HL-60/S4 treated with retinoic acid at 250 ng/mL for 4 days and 3 days (cell line): Measurements from ENCODE around the gene MTSS2.

Source experiments
- in situ Hi-C: fragments of 300-500 bp; cut with MboI; formaldehyde crosslinking; loops from 2 replicates; pipeline ENCODE4 v1.7.0; 2022; ENCODE audit warnings: low sequenced_read_pairs

Gene MTSS2

GRCh38 chr16:70701036-70701435 is 15.2 kb upstream of the MTSS2 start:
- in situ Hi-C loops: no loop called here

- in situ Hi-C loops: no loop called here
These were observed 14.5 kb upstream of the MTSS2 start for GRCh38 chr16:70700101-70701020.

GRCh38 chr16:70699696-70700095 is 13.8 kb upstream of the MTSS2 start:
- in situ Hi-C loops: no loop called here

GRCh38 chr16:70698901-70699300 is 13.0 kb upstream of the MTSS2 start:
- in situ Hi-C loops: no loop called here

GRCh38 chr16:70697594-70698170 is 11.8 kb upstream of the MTSS2 start:
- in situ Hi-C loops: no loop called here

GRCh38 chr16:70696952-70697593 is 11.2 kb upstream of the MTSS2 start:
- in situ Hi-C loops: no loop called here

GRCh38 chr16:70696355-70696754 is 10.5 kb upstream of the MTSS2 start:
- in situ Hi-C loops: no loop called here

GRCh38 chr16:70695331-70696070 is 9.6 kb upstream of the MTSS2 start:
- in situ Hi-C loops: no loop called here

- in situ Hi-C loops: no loop called here
These were observed 9.0 kb upstream of the MTSS2 start for GRCh38 chr16:70694868-70695218.

- in situ Hi-C loops: no loop called here
These were observed 8.4 kb upstream of the MTSS2 start for GRCh38 chr16:70694088-70694867.

- in situ Hi-C loops: no loop called here
These were observed 7.2 kb upstream of the MTSS2 start for GRCh38 chr16:70692873-70693671.

- in situ Hi-C loops: no loop called here
These were observed 6.4 kb upstream of the MTSS2 start for GRCh38 chr16:70692130-70692872.

- in situ Hi-C loops: no loop called here
These were observed 5.6 kb upstream of the MTSS2 start for GRCh38 chr16:70691223-70692129.

GRCh38 chr16:70689970-70690891 is 4.4 kb upstream of the MTSS2 start:
- in situ Hi-C loops: no loop called here

GRCh38 chr16:70689035-70689969 is 3.4 kb upstream of the MTSS2 start:
- in situ Hi-C loops: no loop called here

- in situ Hi-C loops: no loop called here
These were observed 2.4 kb upstream of the MTSS2 start for GRCh38 chr16:70688246-70688742.
